Neutrophil (primary cell): ENCODE results near the gene BNC2.

ENCODE experiments used
- H3K27ac ChIP-seq: fragments of 200-600 bp; sonication (generic); 2 replicates; pipeline ENCODE4 v1.5.1; 2016; ENCODE audit warnings: mild to moderate bottlenecking, moderate library complexity
- H3K27me3 ChIP-seq: fragments of 200-600 bp; sonication (generic); 2 replicates; pipeline ENCODE4 v1.6.0; 2016; ENCODE audit warnings: mild to moderate bottlenecking
- H3K36me3 ChIP-seq: fragments of 200-600 bp; sonication (generic); 2 replicates; pipeline ENCODE4 v1.5.1; 2017
- H3K4me1 ChIP-seq, 2 experiments: fragments of 200-600 bp in 1 of 2; sonication (generic) in 1 of 2; 1 replicate in 1 of 2; 2 replicates in 1 of 2; pipeline versions ENCODE4 v1.5.1 to v1.6.1; 2013 to 2016; ENCODE audit warnings: low read depth in 1 of 2, low read length in 1 of 2, mild to moderate bottlenecking in 1 of 2, moderate library complexity in 1 of 2; ENCODE audit not compliant: control insufficient read depth in 1 of 2, insufficient read depth in 1 of 2
- H3K4me3 ChIP-seq, 2 experiments: fragments of 200-600 bp in 1 of 2; sonication (generic) in 1 of 2; 1 replicate in 1 of 2; 2 replicates in 1 of 2; pipeline ENCODE4 v1.5.1; 2013 to 2016; ENCODE audit warnings: low read depth in 1 of 2, low read length in 1 of 2, mild to moderate bottlenecking in 1 of 2, moderate library complexity in 1 of 2
- H3K9me3 ChIP-seq: fragments of 200-600 bp; sonication (generic); 2 replicates; pipeline ENCODE4 v1.5.1; 2016
- CTCF ChIP-seq: fragments of 200-600 bp; sonication (generic); IDR thresholded peaks from 2 replicates; pipeline ENCODE4 v1.5.1; 2016; ENCODE audit warnings: antibody characterized with exemption

BNC2 gene

DNA sequence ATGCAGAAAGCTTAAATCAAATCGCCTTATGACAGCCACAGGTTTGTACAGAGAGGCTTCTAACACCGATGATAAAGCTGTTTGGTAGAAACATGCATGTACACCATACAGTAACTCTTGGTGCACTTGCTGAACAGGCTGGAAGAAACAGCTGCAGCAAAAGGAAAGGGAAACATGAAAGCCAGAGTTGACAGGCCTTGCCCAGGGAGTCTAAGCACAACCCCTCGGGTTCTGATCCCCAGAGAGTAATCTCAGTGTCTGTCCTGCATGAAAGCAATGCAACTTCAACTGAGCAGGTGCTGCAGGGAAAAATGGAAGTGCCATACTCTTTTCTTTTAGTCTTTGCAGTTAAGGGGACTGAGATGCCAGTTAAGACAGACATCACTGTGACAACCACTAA, 419.9 kb downstream of the BNC2 start:
- Histone ChIP-seq H3K4me3 (no peak overlapping the region), H3K36me3 (no peaks in the 10 kb centered on the region), H3K27ac (no peak overlapping the region), H3K9me3 (no peaks in the 10 kb centered on the region), H3K27me3 (no peaks in the 10 kb centered on the region), H3K4me1 (no peaks in the 10 kb centered on the region)
- TF ChIP-seq CTCF, result no peak

DNA sequence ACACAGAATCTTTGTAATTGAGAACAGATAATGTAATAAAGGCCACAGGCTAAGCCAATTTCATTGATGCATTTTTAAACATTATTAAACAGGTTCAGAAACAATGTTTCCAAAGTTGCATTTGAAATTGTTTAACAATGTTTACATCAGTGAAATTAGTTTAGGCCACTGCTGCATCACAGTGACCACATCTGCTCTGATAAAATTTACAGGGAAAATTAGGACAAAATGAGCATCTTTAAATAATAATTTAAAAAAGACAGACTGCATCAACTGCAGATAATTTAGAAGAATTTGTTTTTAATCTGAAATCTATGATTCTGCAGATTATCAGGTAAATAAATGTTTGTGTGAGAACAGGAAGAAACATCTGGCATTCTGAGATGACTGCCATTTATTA, 420.4 kb downstream of the BNC2 start:
- no peak for TF ChIP-seq CTCF
- Histone ChIP-seq H3K27ac (no peak overlapping the region), H3K27me3 (no peaks in the 10 kb centered on the region), H3K36me3 (no peaks in the 10 kb centered on the region), H3K4me3 (no peak overlapping the region), H3K9me3 (no peaks in the 10 kb centered on the region), H3K4me1 (no peaks in the 10 kb centered on the region)

DNA sequence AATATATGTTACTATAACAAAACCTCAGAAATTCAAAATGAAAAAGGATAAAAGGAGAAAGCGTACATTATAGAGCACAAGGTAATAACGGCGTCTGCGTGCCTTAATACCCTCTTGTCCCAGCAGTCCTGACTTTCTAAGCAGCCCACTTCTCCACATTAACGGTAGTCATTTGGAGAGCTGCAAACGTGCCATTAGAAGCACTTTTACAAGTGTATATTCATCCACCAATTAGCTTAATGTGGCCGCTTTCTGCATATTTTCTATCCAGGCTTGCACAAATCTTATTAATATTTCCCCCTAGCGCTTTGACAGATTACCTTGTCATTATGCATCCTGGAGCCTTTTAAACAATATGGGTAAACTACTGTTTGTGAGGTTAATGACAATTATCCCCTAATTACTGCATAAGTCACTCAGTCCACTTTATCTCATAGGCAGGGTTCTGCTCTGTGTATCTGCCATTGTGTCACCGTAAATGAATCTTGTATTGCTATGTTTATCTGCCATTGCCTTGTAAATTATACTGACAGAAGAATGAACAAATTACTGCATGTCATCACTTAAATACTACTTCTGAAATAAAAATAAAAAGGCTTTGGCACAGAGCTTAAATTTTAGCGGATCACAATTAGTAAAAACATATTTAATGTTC, 421.3 kb downstream of the BNC2 start:
- Histone ChIP-seq H3K27me3 (no peaks in the 10 kb centered on the region), H3K4me3 (no peak overlapping the region), H3K9me3 (no peaks in the 10 kb centered on the region), H3K4me1 (no peaks in the 10 kb centered on the region), H3K27ac (no peak overlapping the region), H3K36me3 (no peaks in the 10 kb centered on the region)
- no peak for TF ChIP-seq CTCF

DNA sequence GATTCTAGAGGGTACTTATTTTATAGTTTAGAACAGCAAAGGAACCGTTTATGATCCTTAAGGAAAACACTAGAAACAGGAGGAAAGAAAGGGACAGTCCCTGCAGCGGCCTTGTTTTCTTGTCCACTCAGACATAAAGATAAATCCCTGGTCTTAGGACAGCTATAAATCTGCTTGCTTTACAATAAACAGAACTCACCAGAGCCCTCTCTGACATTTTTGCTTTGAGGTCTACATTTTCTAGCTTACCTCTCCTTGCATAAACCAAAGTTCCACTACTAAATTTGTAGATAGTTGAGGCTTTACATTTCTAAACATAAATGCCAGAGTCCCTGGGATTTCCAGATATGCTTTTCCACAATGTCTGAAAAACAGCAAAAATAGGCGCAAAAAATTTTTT, 422.5 kb downstream of the BNC2 start:
- no peaks in the 10 kb centered on the region for H3K36me3 ChIP-seq
- no peak for TF ChIP-seq CTCF
- H3K27ac ChIP-seq, result no peak overlapping the region
- no peaks in the 10 kb centered on the region for H3K9me3 ChIP-seq
- no peaks in the 10 kb centered on the region for H3K4me1 ChIP-seq
- H3K4me3 ChIP-seq, result no peak overlapping the region
- H3K27me3 ChIP-seq, result no peaks in the 10 kb centered on the region

DNA sequence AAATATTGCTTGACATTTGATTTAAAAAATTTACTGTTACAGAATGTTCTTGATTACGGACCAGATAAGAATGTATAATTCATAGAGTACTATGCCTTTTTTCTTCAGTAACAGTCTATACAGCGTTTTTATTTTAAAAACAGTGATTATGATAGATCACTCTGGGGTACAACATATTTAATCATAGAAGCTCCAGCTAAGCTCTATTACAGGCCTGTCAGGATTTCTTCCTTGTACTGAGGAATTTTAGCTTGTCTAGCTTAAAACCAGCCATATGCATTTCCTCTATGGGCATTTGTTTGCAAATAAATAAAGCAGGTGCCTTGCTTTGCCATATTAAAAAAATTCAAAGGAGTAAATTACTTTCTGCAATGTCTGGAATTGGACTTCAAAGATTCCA, 423.8 kb downstream of the BNC2 start:
- TF ChIP-seq CTCF, result no peak

More for the DNA sequence above, 423.8 kb downstream of the BNC2 start:
- Histone ChIP-seq H3K27me3 (no peaks in the 10 kb centered on the region), H3K4me3 (no peak overlapping the region), H3K4me1 (no peaks in the 10 kb centered on the region), H3K9me3 (no peaks in the 10 kb centered on the region), H3K36me3 (no peaks in the 10 kb centered on the region), H3K27ac (no peak overlapping the region)
